Left lung (tissue), 10 donors: Measurements from ENCODE around the gene TSPAN9. TPM values are rescaled to one million over a fixed set of nuclear protein-coding genes. Genes with fewer than 3 reads are reported as not detected.

Experiments
- ATAC-seq: fragments of 200-7000 bp; cut with Tn5 transposase; one replicate; pipeline ENCODE4 v1.9.1; 2020; ENCODE audit warnings: moderate library complexity
- DNase-seq, 4 donors: peaks; one replicate each; pipeline ENCODE4 v3.0.0-alpha.2; 2013 to 2020
- H3K27ac ChIP-seq, 2 donors: fragments of 200-600 bp; sonication (generic) in 1 of 2; one replicate each; pipeline versions ENCODE4 v1.5.0 to v1.8.0; 2020 to 2021
- H3K27me3 ChIP-seq, 2 donors: fragments of 200-600 bp; sonication (generic) in 1 of 2; one replicate each; pipeline versions ENCODE4 v1.5.0 to v1.8.0; 2020 to 2021
- H3K36me3 ChIP-seq, 2 donors: fragments of 200-600 bp; sonication (generic) in 1 of 2; one replicate each; pipeline versions ENCODE4 v1.5.0 to v1.8.0; 2020 to 2021
- H3K4me1 ChIP-seq, 2 donors: fragments of 200-600 bp; one replicate each; pipeline ENCODE4 v1.8.0; 2021
- H3K4me3 ChIP-seq, 2 donors: fragments of 200-600 bp; sonication (generic) in 1 of 2; one replicate each; pipeline versions ENCODE4 v1.5.0 to v1.8.0; 2020 to 2021; ENCODE audit warnings: mild to moderate bottlenecking in 1 of 2
- H3K9me3 ChIP-seq, 2 donors: fragments of 200-600 bp; sonication (generic) in 1 of 2; one replicate each; pipeline versions ENCODE4 v1.5.0 to v1.8.0; 2020 to 2021
- CTCF ChIP-seq, 2 donors: fragments of 200-600 bp; sonication (generic) in 1 of 2; IDR thresholded peaks; one replicate each; pipeline versions ENCODE4 v1.5.0 to v1.8.0; 2021; ENCODE audit warnings: antibody characterized with exemption in 2 of 2
- intact Hi-C, 2 donors: fragments of 100-400 bp; cut with DNase I; formaldehyde crosslinking; loops; one replicate each; pipeline versions ENCODE4 v1.11.2 to v1.14.2; 2022
- polyA plus RNA-seq, 6 donors: library from polyadenylated mRNA; unstranded; fragments of 120-200 nt; gene quantifications; one replicate each; pipeline ENCODE4 v1.2.1, GENCODE V29; 2013; ENCODE audit not compliant: insufficient read length in 6 of 6
- total RNA-seq, 2 donors: library from RNA; stranded (reverse); fragmentation: NEBNext Ultra II Directional; extraction: Animal tissue kit (Norgen Biotek cat#: 25700); gene quantifications; one replicate each; pipeline ENCODE4 v1.2.1, GENCODE V29; 2021
- donor health status: DM: no; HTN: yes; CAD: no.
- donor health status: DM: no; HTN: no; CAD: no.

Gene TSPAN9
- total and polyA plus RNA-seq, 8 donors, result 35.6 to 98.6 (median 81.3) TPM

- ATAC-seq (no peak), DNase-seq (peak in 1 of 4 donors; percentile 72)
- Histone ChIP-seq H3K9me3 (no peaks in the 10 kb centered on the region), H3K27me3 (peaks cover 0 to 44% of the 10 kb centered on the region in 2 donors), H3K27ac (peak overlapping the region in 1 of 2 donors; percentile 69), H3K4me3 (no peak overlapping the region), H3K36me3 (no peaks in the 10 kb centered on the region), H3K4me1 (peaks cover 14 to 29% of the 10 kb centered on the region in 2 donors)
- intact Hi-C loops, result no loop called here
- TF ChIP-seq CTCF (IDR thresholded peaks at IDR 0.05), result no peak
Measured at GRCh38 chr12:3119756-3120601, 42.8 kb downstream of the TSPAN9 start.

GRCh38 chr12:3120701-3121100, 43.5 kb downstream of the TSPAN9 start:
- DNase-seq, result no peak
- Histone ChIP-seq H3K4me3 (no peak overlapping the region), H3K9me3 (no peaks in the 10 kb centered on the region), H3K27ac (peak overlapping the region in 1 of 2 donors; percentile 69), H3K4me1 (peaks cover 14 to 29% of the 10 kb centered on the region in 2 donors), H3K36me3 (no peaks in the 10 kb centered on the region), H3K27me3 (peaks cover 0 to 44% of the 10 kb centered on the region in 2 donors)
- no peak for ATAC-seq
- no peak for TF ChIP-seq CTCF (IDR thresholded peaks at IDR 0.05)
- intact Hi-C loops, result no loop called here

GRCh38 chr12:3122841-3123678, 45.9 kb downstream of the TSPAN9 start:
- TF ChIP-seq CTCF (IDR thresholded peaks at IDR 0.05), result peak in 1 of 2 donors; percentile 18
- H3K4me3 ChIP-seq, result no peak overlapping the region
- ATAC-seq (peak; percentile 77), DNase-seq (peak in 2 of 4 donors; percentile 50 to 60)
- no peaks in the 10 kb centered on the region for H3K9me3 ChIP-seq
- no peaks in the 10 kb centered on the region for H3K36me3 ChIP-seq
- H3K27me3 ChIP-seq, result peaks cover 0 to 39% of the 10 kb centered on the region in 2 donors
- peaks cover 7 to 19% of the 10 kb centered on the region in 2 donors for H3K4me1 ChIP-seq
- intact Hi-C loops, result no loop called here
- peak overlapping the region; percentile 56 to 63 for H3K27ac ChIP-seq

- Histone ChIP-seq H3K36me3 (no peaks in the 10 kb centered on the region), H3K27me3 (peaks cover 0 to 44% of the 10 kb centered on the region in 2 donors), H3K27ac (peak overlapping the region; percentile 56 to 63), H3K4me1 (peaks cover 7 to 19% of the 10 kb centered on the region in 2 donors), H3K9me3 (no peaks in the 10 kb centered on the region), H3K4me3 (no peak overlapping the region)
- TF ChIP-seq CTCF (IDR thresholded peaks at IDR 0.05), result no peak
- DNase-seq (no peak), ATAC-seq (no peak)
- intact Hi-C loops, result no loop called here
Measured at GRCh38 chr12:3123729-3124128, 46.5 kb downstream of the TSPAN9 start.

- no peak overlapping the region for H3K4me3 ChIP-seq
- H3K27me3 ChIP-seq, result peaks cover 0 to 35% of the 10 kb centered on the region in 2 donors
- H3K4me1 ChIP-seq, result peaks cover 7 to 17% of the 10 kb centered on the region in 2 donors
- H3K36me3 ChIP-seq, result no peaks in the 10 kb centered on the region
- ATAC-seq, result no peak
- H3K27ac ChIP-seq, result no peak overlapping the region
- intact Hi-C loops, result no loop called here
- no peak for DNase-seq
- no peak for TF ChIP-seq CTCF (IDR thresholded peaks at IDR 0.05)
- H3K9me3 ChIP-seq, result no peaks in the 10 kb centered on the region
Measured at GRCh38 chr12:3124917-3125316, 47.7 kb downstream of the TSPAN9 start.
